ENCODE measurements around the gene FSCN2.

DNA sequence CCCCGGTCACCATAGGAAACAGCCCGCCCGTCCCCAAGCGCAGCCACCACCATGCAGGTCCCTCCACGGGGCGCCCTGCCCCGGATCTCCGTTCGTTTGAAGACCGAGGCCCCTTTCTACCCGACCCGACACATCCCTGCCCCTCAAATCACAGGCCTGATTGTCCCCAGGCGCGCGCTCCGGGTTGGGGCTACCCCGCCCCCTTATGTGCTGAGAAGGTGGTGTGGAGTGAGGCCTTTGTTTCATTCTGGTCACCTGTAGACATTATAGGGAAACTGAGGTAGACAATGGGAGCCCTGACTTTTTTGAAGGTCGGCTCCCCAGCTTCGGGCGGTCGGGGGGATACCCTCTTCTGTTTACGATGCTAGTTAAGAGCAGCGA, 14.8 kb upstream of the FSCN2 start:
- TF ChIP-seq, protein P1, sequence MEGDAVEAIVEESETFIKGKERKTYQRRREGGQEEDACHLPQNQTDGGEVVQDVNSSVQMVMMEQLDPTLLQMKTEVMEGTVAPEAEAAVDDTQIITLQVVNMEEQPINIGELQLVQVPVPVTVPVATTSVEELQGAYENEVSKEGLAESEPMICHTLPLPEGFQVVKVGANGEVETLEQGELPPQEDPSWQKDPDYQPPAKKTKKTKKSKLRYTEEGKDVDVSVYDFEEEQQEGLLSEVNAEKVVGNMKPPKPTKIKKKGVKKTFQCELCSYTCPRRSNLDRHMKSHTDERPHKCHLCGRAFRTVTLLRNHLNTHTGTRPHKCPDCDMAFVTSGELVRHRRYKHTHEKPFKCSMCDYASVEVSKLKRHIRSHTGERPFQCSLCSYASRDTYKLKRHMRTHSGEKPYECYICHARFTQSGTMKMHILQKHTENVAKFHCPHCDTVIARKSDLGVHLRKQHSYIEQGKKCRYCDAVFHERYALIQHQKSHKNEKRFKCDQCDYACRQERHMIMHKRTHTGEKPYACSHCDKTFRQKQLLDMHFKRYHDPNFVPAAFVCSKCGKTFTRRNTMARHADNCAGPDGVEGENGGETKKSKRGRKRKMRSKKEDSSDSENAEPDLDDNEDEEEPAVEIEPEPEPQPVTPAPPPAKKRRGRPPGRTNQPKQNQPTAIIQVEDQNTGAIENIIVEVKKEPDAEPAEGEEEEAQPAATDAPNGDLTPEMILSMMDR (IDR thresholded peaks at IDR 0.05): no peak
- no peak for TF ChIP-seq POLR2A (IDR thresholded peaks at IDR 0.05)

All from lower leg skin (tissue), 3 donors.